ENCODE results near the gene TBC1D8.

The TBC1D8 gene

DNA sequence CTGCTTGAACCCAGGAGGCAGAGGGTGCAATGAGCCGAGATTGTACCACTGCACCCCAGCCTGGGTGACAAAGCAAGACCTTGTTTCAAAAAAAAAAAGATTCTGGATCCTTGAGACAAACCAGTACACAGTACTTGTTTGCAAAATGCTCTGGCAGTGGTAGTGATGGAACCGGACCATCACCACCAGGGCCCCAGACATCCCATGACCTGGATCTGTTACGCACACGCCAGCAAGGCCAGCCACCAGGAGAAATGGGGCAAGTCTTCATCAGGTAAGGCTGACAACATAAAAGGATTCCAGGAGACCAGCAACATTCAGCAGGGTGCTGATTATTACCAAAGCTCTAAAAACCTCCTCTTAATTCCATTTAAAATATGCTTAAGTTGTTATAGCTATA lies 35.5 kb downstream of the TBC1D8 start:
- TF ChIP-seq ZFX (IDR thresholded peaks at IDR 0.05) = no peak
- TF ChIP-seq, protein P1, sequence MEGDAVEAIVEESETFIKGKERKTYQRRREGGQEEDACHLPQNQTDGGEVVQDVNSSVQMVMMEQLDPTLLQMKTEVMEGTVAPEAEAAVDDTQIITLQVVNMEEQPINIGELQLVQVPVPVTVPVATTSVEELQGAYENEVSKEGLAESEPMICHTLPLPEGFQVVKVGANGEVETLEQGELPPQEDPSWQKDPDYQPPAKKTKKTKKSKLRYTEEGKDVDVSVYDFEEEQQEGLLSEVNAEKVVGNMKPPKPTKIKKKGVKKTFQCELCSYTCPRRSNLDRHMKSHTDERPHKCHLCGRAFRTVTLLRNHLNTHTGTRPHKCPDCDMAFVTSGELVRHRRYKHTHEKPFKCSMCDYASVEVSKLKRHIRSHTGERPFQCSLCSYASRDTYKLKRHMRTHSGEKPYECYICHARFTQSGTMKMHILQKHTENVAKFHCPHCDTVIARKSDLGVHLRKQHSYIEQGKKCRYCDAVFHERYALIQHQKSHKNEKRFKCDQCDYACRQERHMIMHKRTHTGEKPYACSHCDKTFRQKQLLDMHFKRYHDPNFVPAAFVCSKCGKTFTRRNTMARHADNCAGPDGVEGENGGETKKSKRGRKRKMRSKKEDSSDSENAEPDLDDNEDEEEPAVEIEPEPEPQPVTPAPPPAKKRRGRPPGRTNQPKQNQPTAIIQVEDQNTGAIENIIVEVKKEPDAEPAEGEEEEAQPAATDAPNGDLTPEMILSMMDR (conservative IDR thresholded peaks at IDR 0.05) = no peak
- peak overlapping the region; percentile 86 for H3K27ac ChIP-seq

DNA sequence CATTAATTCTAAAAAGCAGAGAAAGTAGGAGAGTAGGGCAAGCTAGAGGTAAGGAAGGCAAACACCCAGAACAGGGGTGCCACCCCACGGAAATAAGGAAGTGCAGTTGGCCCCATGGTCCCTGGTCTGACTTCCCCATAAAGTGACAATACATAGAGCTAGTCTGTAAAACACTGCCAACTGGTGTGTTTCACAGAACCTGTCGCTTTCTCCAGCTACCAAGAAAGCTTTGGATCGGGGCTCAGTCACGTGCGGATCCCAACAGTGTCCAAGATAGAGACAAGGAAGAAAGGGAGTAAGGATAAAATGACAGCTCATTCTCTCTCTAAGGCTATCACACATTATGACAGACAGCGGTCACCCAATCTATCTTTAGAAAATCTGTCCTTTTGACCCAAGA lies 36.4 kb downstream of the TBC1D8 start:
- H3K27ac ChIP-seq = peak overlapping the region; percentile 86
- no peak for TF ChIP-seq ZFX (IDR thresholded peaks at IDR 0.05)
- TF ChIP-seq, protein P1 (conservative IDR thresholded peaks at IDR 0.05) = no peak

DNA sequence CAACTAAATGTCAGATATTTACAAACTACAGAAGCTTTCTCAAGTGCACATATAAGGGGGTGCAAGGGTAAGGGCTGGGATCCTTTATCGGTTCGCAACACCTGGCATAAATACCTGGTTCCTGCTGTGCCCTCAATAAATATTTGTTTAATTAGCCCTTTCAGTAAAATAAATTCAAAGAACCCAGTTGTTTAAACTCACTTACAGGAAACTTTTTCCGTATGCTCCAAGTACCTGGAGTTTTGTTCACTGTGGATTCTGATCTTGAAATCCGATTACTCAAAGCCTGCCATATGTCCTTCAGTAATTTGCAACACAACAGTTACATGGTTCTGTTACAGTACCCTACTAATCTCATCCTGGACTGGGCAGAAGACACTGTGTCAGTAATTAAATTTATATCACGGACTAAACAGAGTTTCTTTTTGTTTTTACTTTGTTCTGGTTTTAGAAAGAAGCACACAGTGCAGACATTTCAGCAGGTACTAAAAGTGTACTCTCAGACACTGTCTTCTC lies 36.9 kb downstream of the TBC1D8 start:
- H3K27ac ChIP-seq = peak overlapping the region; percentile 86
- TF ChIP-seq ZFX (IDR thresholded peaks at IDR 0.05) = no peak
- TF ChIP-seq, protein P1 (conservative IDR thresholded peaks at IDR 0.05) = no peak

DNA sequence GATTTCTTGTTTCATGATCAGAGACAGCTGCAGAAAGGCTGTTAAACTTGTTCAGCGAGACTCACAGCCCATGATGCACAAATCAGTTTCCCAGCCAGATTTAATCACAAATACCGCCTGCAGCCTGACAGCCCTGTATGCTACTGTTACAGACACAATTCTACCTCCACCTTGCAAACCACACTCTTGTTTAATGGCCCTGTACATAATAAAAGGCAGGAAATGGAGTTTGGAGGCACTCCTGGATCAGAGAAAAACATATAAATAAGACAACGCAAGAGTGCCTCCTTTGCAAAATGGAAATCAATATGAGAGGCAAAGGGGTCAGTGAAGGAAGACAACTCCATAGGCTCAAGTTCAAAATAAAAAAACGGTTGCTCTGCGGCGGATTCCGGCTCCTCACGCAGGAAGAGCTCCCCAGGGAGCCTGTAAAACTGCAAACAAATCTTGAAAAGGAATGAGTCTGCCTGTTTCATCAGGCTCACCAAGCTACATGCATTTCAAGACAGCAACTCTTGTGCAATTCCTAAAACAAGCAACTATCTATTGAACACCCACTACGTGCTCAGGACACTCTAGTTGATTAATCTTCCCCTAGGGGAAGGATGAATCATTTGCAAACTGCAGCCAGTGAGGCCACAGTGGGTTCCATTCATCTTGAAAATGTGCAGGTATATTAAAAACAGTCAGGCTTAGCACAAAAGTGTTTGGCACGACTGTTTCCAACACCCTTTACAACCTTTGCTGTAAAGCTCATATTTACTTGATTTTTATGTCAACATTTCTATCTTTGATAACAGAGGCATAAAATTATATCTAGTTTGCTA lies 37.5 kb downstream of the TBC1D8 start:
- TF ChIP-seq, protein P1 (conservative IDR thresholded peaks at IDR 0.05) = no peak
- no peak for TF ChIP-seq ZFX (IDR thresholded peaks at IDR 0.05)
- H3K27ac ChIP-seq = peak overlapping the region; percentile 64; the same call in 1 of the 2 replicates

DNA sequence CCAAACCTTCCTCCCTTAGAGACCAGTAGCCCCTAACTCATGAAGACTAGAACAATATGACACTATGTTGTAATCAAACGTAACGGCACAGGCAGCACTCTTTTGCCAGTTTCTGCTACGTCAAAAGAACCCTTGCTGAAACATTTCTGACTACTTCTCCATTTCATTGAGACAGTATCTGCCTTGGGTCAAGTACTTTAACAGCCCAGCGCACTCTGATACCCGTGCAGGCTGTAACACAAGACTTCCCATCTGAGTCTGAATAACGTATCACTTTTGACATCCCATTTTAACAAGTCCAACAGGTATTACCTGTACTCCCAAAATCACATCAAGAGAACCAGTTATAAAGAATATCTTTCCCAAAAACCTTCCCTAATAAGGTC lies 38.4 kb downstream of the TBC1D8 start:
- no peak overlapping the region for H3K27ac ChIP-seq
- TF ChIP-seq, protein P1 (conservative IDR thresholded peaks at IDR 0.05) = no peak
- no peak for TF ChIP-seq ZFX (IDR thresholded peaks at IDR 0.05)

DNA sequence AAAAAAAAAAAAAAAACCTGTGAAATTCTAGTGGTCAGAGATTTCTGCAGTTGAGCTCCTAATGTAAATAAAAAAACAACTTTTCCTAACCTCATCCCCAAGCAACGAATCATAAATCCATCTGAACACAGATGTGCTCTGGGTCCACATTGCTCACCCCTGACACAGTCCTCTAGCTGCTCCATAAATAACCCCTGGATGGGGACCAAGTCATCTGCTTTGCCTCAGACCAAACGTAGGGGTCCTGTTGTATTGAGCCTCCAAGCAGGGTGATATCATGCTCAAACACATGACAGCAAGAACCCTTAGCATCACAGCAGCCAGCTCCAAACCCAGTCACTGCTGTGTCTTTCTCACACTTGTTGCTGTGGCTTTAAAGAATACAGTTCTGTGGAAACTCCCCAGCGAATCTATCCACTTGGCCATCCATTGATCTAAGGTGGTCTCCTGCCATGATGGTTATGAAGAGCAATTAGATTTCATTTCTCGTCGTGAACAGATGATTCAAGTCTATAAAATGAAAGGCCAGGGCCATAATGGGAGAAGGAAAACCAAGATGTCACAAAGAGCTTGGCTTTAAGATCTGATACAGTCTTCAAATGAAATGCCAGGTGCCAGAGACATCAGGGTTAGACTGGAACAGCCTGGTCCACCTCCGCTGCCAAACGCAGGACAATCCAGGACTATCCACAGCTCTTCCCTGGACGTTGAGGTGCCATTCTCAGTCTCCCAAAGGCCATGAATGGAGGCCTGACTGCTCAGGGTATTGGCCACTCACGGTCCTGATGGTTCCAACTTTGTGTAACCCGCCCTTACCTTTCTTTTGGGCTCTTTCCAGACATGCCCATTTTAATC lies 39.0 kb downstream of the TBC1D8 start:
- no peak overlapping the region for H3K27ac ChIP-seq
- TF ChIP-seq, protein P1 (conservative IDR thresholded peaks at IDR 0.05) = no peak
- TF ChIP-seq ZFX (IDR thresholded peaks at IDR 0.05) = no peak
